AG04450 (cell line): ENCODE results near the gene CERS4. TPM values are rescaled to one million over a fixed set of nuclear protein-coding genes. Genes with fewer than 3 reads are reported as not detected.
"Not testable (repeated sequence)": the region's sequence is repeated elsewhere in the genome, so short reads cannot be mapped to it uniquely, and the experiment has no call there.

ENCODE experiments used
- CTCF ChIA-PET: fragments of 300-600, 350-600 bp; formaldehyde crosslinking; extraction: SDS; loops from one replicate; lab custom pipeline; 2022; ENCODE audit warnings: antibody characterized with exemption, inconsistent platforms; lab: Charles Lee
- POLR2A ChIA-PET: fragments of 350-600 bp; formaldehyde crosslinking; extraction: SDS; loops from one replicate; lab custom pipeline; 2021; ENCODE audit warnings: antibody characterized with exemption, inconsistent platforms; lab: Yijun Ruan, JAX
- DNase-seq: peaks from one replicate; pipeline ENCODE4 v3.0.0-alpha.2; 2011; ENCODE audit warnings: low read depth, low spot score
- H3K27ac ChIP-seq: one replicate; pipeline ENCODE4 v1.5.1; 2012; ENCODE audit warnings: low read depth, low read length, control low read depth
- H3K27me3 ChIP-seq: one replicate; pipeline ENCODE4 v1.6.0; 2012; ENCODE audit warnings: low read length; ENCODE audit not compliant: control insufficient read depth, insufficient read depth
- H3K4me3 ChIP-seq: 2 replicates; pipeline ENCODE4 v1.5.1; 2011; ENCODE audit warnings: mild to moderate bottlenecking, low read depth, low read length, control low read depth
- H3K9me3 ChIP-seq: 2 replicates; pipeline ENCODE4 v1.5.1; 2012; ENCODE audit warnings: low read length; ENCODE audit not compliant: control insufficient read depth, insufficient read depth
- CTCF ChIP-seq: IDR thresholded peaks from 2 replicates; pipeline ENCODE4 v1.5.1; 2011; ENCODE audit warnings: low read depth, low read length, control low read depth, inconsistent platforms
- polyA plus RNA-seq: library from polyadenylated mRNA; depleted of rRNA; stranded (reverse); fragments of >200 nt; gene quantifications from 2 replicates; pipeline ENCODE4 v1.2.3, GENCODE V29; 2011

The CERS4 gene
- polyA plus RNA-seq, 1 experiment: 4.7 TPM

DNA sequence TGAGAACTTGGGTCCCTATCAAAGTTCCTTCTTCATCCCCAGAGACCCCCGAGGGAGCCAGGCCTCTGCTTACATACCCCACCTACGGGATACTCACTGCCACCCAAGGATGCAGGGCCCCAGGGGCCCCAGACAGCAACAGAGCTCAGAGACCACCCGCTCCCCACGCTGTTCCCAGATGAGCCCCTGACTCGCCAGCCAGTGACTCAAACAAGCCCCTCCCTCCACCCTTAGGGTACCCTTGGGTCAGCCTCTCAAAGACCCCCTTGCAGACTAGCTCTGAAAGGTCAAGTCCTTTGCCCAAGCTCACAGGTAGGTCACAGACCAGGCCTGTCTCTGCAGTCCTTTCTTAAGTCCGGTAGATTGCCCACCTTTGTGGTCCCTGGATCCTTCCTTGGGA, 53.3 kb downstream of the CERS4 start:
- Histone ChIP-seq H3K27ac (no peak overlapping the region), H3K9me3 (no peaks in the 10 kb centered on the region), H3K27me3 (peaks cover 2% of the 10 kb centered on the region), H3K4me3 (no peak overlapping the region)
- CTCF ChIA-PET: interaction anchor here (0.6 to 0.7 kb wide), 2 partner anchors 9 to 353 kb away, joined by 3 to 8 read pairs; no protein-coding TSS in a partner anchor
- TF ChIP-seq CTCF: no peak
- DNase-seq: no peak
- POLR2A ChIA-PET: no interaction called here

- H3K27ac ChIP-seq, POLR2A ChIA-PET, DNase-seq, H3K4me3 ChIP-seq, H3K9me3 ChIP-seq, H3K27me3 ChIP-seq: not testable (repeated sequence)
- CTCF ChIA-PET: interaction anchor here (0.6 to 1.2 kb wide), 3 partner anchors 131 to 317 kb away, joined by 3 to 4 read pairs (median 3); no protein-coding TSS in a partner anchor
Observed at GRCh38 chr19:8264248-8264647, 55.1 kb downstream of the CERS4 start.

GRCh38 chr19:8265872-8266271, 56.7 kb downstream of the CERS4 start:
- POLR2A ChIA-PET: no interaction called here
- no peak for TF ChIP-seq CTCF
- Histone ChIP-seq H3K4me3 (no peak overlapping the region), H3K27ac (no peak overlapping the region), H3K9me3 (no peaks in the 10 kb centered on the region), H3K27me3 (peaks cover 2% of the 10 kb centered on the region)
- CTCF ChIA-PET: interaction anchor here (0.6 kb wide), 2 partner anchors 41 to 186 kb away, joined by 3 read pairs; no protein-coding TSS in a partner anchor
- no peak for DNase-seq

- H3K27ac ChIP-seq: no peak overlapping the region
- ChIA-PET CTCF (interaction anchor here (0.5 to 2.7 kb wide), 11 partner anchors 10 to 401 kb away, joined by 3 to 15 read pairs (median 3); partner anchors contain the start of gene TIMM44), POLR2A (no interaction called here)
- H3K4me3 ChIP-seq: no peak overlapping the region
- no peaks in the 10 kb centered on the region for H3K9me3 ChIP-seq
- no peak for TF ChIP-seq CTCF
- peaks cover 2% of the 10 kb centered on the region for H3K27me3 ChIP-seq
- no peak for DNase-seq
Observed at GRCh38 chr19:8269724-8270123, 60.6 kb downstream of the CERS4 start.

GRCh38 chr19:8276508-8276907, 67.3 kb downstream of the CERS4 start:
- POLR2A ChIA-PET, DNase-seq, H3K9me3 ChIP-seq, H3K27me3 ChIP-seq, CTCF ChIA-PET, H3K27ac ChIP-seq, H3K4me3 ChIP-seq: not testable (repeated sequence)

- H3K27ac ChIP-seq, H3K27me3 ChIP-seq, POLR2A ChIA-PET, H3K4me3 ChIP-seq, DNase-seq, CTCF ChIA-PET, H3K9me3 ChIP-seq: not testable (repeated sequence)
Observed at GRCh38 chr19:8291337-8291736, 82.2 kb downstream of the CERS4 start.
